K562 (cell line): ENCODE measurements around the gene RIMOC1.

Experiments used
- CTCF ChIP-seq, 3 experiments: IDR thresholded peaks in 2 of 3; conservative IDR thresholded peaks in 1 of 3; 2 replicates each; pipeline ENCODE4 v1.5.1; 2011 to 2012; ENCODE audit warnings: low read length in 3 of 3, mild to moderate bottlenecking in 3 of 3, control low read depth in 2 of 3, improper control_type of control experiment in 1 of 3, inconsistent platforms in 1 of 3, low read depth in 1 of 3, mixed read lengths in 1 of 3, moderate library complexity in 1 of 3; ENCODE audit not compliant: insufficient read depth in 2 of 3
- E2F4 ChIP-seq: sonication (generic); formaldehyde crosslinking; IDR thresholded peaks from 2 replicates; pipeline ENCODE4 v1.8.0; 2022; ENCODE audit warnings: mild to moderate bottlenecking, low read depth, missing genetic modification reagents
- EZH2 ChIP-seq: IDR thresholded peaks from 2 replicates; pipeline ENCODE4 v1.6.1; 2012; ENCODE audit warnings: low read depth, mild to moderate bottlenecking, inconsistent platforms, low read length, borderline replicate concordance
- FOXP1 ChIP-seq: sonication (generic); formaldehyde crosslinking; IDR thresholded peaks from 2 replicates; pipeline ENCODE4 v1.8.0; 2022; ENCODE audit warnings: mild to moderate bottlenecking, missing genetic modification reagents
- JUND ChIP-seq, 2 experiments: IDR thresholded peaks; 2 replicates in 1 of 2; 3 replicates in 1 of 2; pipeline ENCODE4 v1.6.1; 2011; ENCODE audit warnings: borderline replicate concordance in 2 of 2, low read depth in 2 of 2, low read length in 2 of 2, improper control_type of control experiment in 1 of 2, missing biosample characterization in 1 of 2, missing genetic modification characterization in 1 of 2, missing genetic modification reagents in 1 of 2
- KLF16 ChIP-seq: IDR thresholded peaks from 2 replicates; pipeline ENCODE4 v1.6.1; 2016; ENCODE audit warnings: antibody characterized with exemption
- MTF1 ChIP-seq: fragments of 250-450 bp; sonication (Bioruptor Pico); IDR thresholded peaks from 2 replicates; pipeline ENCODE4 v1.9.0; 2021; ENCODE audit warnings: moderate library complexity, mild to moderate bottlenecking, inconsistent platforms, borderline replicate concordance
- MXI1 ChIP-seq: IDR thresholded peaks from 2 replicates; pipeline ENCODE4 v1.6.1; 2011; ENCODE audit warnings: low read depth, mild to moderate bottlenecking, improper control_type of control experiment, low read length
- NFXL1 ChIP-seq: fragments of 450-650 bp; formaldehyde crosslinking; IDR thresholded peaks from 2 replicates; pipeline ENCODE4 v1.4.0; 2021; ENCODE audit warnings: mild to moderate bottlenecking
- SIN3A ChIP-seq, 2 experiments: fragments of 150-350 bp in 1 of 2; IDR thresholded peaks; 2 replicates each; pipeline ENCODE4 v1.6.1; 2011 to 2016; ENCODE audit warnings: borderline replicate concordance in 2 of 2, low read depth in 2 of 2, low read length in 2 of 2, mild to moderate bottlenecking in 2 of 2, moderate library complexity in 2 of 2; ENCODE audit not compliant: control insufficient read depth in 1 of 2
- USF1 ChIP-seq: sonication (generic); formaldehyde crosslinking; IDR thresholded peaks from 2 replicates; pipeline ENCODE4 v1.9.0; 2022; ENCODE audit warnings: mild to moderate bottlenecking, missing genetic modification reagents
- ZNF146 ChIP-seq: IDR thresholded peaks from one replicate; pipeline ENCODE4 v1.6.1; 2018; ENCODE audit warnings: missing compliant biosample characterization; ENCODE audit not compliant: unreplicated experiment

GRCh38 chr5:41877408-41877807 lies 26.7 kb upstream of the RIMOC1 start:
- TF ChIP-seq NFXL1 (CRISPR knock-in tag) (no peak), ZNF146 (CRISPR knock-in tag) (no peak), KLF16 (no peak), USF1 (CRISPR knock-in tag) (no peak), FOXP1 (CRISPR knock-in tag) (no peak), MTF1 (no peak), CTCF (IDR thresholded peaks at IDR 0.05 in 2 of 3, conservative IDR thresholded peaks at IDR 0.05 in 1 of 3; ENCODE audit: insufficient read depth in 2 of 3, low read depth in 1 of 3, low read length in 3 of 3) (no peak), MXI1 (no peak), JUND (IDR thresholded peaks at IDR 0.05; ENCODE audit: borderline replicate concordance, low read depth, low read length) (no peak), JUND (tag; IDR thresholded peaks at IDR 0.05; ENCODE audit: borderline replicate concordance, low read depth, low read length) (no peak), SIN3A (IDR thresholded peaks at IDR 0.05; ENCODE audit: borderline replicate concordance in 2 of 2, control insufficient read depth in 1 of 2, low read depth in 2 of 2, low read length in 2 of 2) (no peak), E2F4 (CRISPR knock-in tag) (no peak), EZH2 (no peak)
